Esophagus (tissue), 2 donors: Measurements from ENCODE around the gene ZNF180. TPM values are rescaled to one million over a fixed set of nuclear protein-coding genes. Genes with fewer than 3 reads are reported as not detected.

ENCODE experiments used
- H3K27ac ChIP-seq, 2 donors: one replicate each; pipeline ENCODE4 v1.5.1; 2013; ENCODE audit warnings: low read depth in 2 of 2, mild to moderate bottlenecking in 2 of 2, inconsistent platforms in 1 of 2, low read length in 1 of 2, moderate library complexity in 1 of 2
- H3K27me3 ChIP-seq, 2 donors: one replicate each; pipeline ENCODE4 v1.6.1; 2013; ENCODE audit warnings: low read length in 2 of 2, control low read depth in 1 of 2, mild to moderate bottlenecking in 1 of 2; ENCODE audit not compliant: insufficient read depth in 2 of 2, control insufficient read depth in 1 of 2
- H3K36me3 ChIP-seq, 2 donors: one replicate each; pipeline ENCODE4 v1.6.1; 2013; ENCODE audit warnings: low read length in 1 of 2; ENCODE audit not compliant: control insufficient read depth in 2 of 2, insufficient read depth in 2 of 2
- H3K4me1 ChIP-seq, 2 donors: one replicate each; pipeline ENCODE4 v1.6.1; 2013; ENCODE audit warnings: low read length in 1 of 2; ENCODE audit not compliant: control insufficient read depth in 2 of 2, insufficient read depth in 2 of 2
- H3K4me3 ChIP-seq, 2 donors: one replicate each; pipeline ENCODE4 v1.5.1; 2013; ENCODE audit warnings: low read length in 2 of 2, mild to moderate bottlenecking in 2 of 2, low read depth in 1 of 2, moderate library complexity in 1 of 2
- H3K9me3 ChIP-seq, 2 donors: one replicate each; pipeline ENCODE4 v1.6.1; 2013; ENCODE audit warnings: mild to moderate bottlenecking in 2 of 2, low read depth in 1 of 2, low read length in 1 of 2, moderate library complexity in 1 of 2; ENCODE audit not compliant: control insufficient read depth in 2 of 2, insufficient read depth in 1 of 2
- WGBS, 2 donors: extraction: QIAGEN DNeasy Blood & Tissue Kit; methylation state at CpG; one replicate each; pipeline ENCODE4 v1.1.7; 2013; 5-methylcytosine and 5-hydroxymethylcytosine counted together
- polyA plus RNA-seq, 2 donors: library from polyadenylated mRNA; stranded (reverse); fragments of 200-250 nt; gene quantifications; one replicate each; pipeline ENCODE4 v1.2.3, GENCODE V29; 2013
- donor health status: healthy with polysubstance abuse.
- donor health status: Bipolar disorder and iron deficiency.

Gene ZNF180
- polyA plus RNA-seq, 2 donors: 2.6 to 3.0 TPM

- WGBS, 2 donors: 50 to 80% methylated on average over 4 of the region's 4 CpGs
- Histone ChIP-seq H3K4me1 (no peaks in the 10 kb centered on the region), H3K27me3 (no peaks in the 10 kb centered on the region), H3K36me3 (no peaks in the 10 kb centered on the region), H3K9me3 (peaks cover 14 to 37% of the 10 kb centered on the region in 2 donors), H3K4me3 (no peak overlapping the region), H3K27ac (no peak overlapping the region)
Measured at GRCh38 chr19:44455100-44455499, 45.2 kb downstream of the ZNF180 start.

GRCh38 chr19:44452367-44452766, 48.0 kb downstream of the ZNF180 start:
- WGBS, 2 donors: 92 to 96% methylated on average over 4 of the region's 4 CpGs
- Histone ChIP-seq H3K36me3 (no peaks in the 10 kb centered on the region), H3K27ac (no peak overlapping the region), H3K27me3 (no peaks in the 10 kb centered on the region), H3K4me1 (peaks cover 0 to 7% of the 10 kb centered on the region in 2 donors), H3K9me3 (peaks cover 10 to 35% of the 10 kb centered on the region in 2 donors), H3K4me3 (no peak overlapping the region)

- Histone ChIP-seq H3K27ac (no peak overlapping the region), H3K4me1 (peaks cover 0 to 7% of the 10 kb centered on the region in 2 donors), H3K27me3 (no peaks in the 10 kb centered on the region), H3K9me3 (peaks cover 9 to 28% of the 10 kb centered on the region in 2 donors), H3K36me3 (no peaks in the 10 kb centered on the region), H3K4me3 (no peak overlapping the region)
- 93 to 95% methylated on average over 18 of the region's 18 CpGs for WGBS, 2 donors
Measured at GRCh38 chr19:44451687-44452086, 48.6 kb downstream of the ZNF180 start.

- Histone ChIP-seq H3K9me3 (peaks cover 14 to 33% of the 10 kb centered on the region in 2 donors), H3K36me3 (peaks cover 2 to 4% of the 10 kb centered on the region in 2 donors), H3K4me3 (peak within 1 kb of the TSS; percentile 59 to 69), H3K4me1 (peaks cover 0 to 7% of the 10 kb centered on the region in 2 donors), H3K27me3 (no peaks in the 10 kb centered on the region), H3K27ac (no peak within 1 kb of the TSS)
- 4 to 7% methylated on average over 45 of the region's 45 CpGs for WGBS, 2 donors
Measured at GRCh38 chr19:44447916-44448674, 52.2 kb downstream of the ZNF180 start, which contains the start of gene ZNF229. Gene ZNF229 (minus strand): TSS chr19:44448472. CDS start chr19:44442847, 5,625 bp downstream.

- Histone ChIP-seq H3K36me3 (no peaks in the 10 kb centered on the region), H3K4me1 (no peaks in the 10 kb centered on the region), H3K27ac (no peak overlapping the region), H3K27me3 (no peaks in the 10 kb centered on the region), H3K9me3 (peaks cover 15 to 21% of the 10 kb centered on the region in 2 donors), H3K4me3 (no peak overlapping the region)
- 93 to 97% methylated on average over 3 of the region's 3 CpGs for WGBS, 2 donors
Measured at GRCh38 chr19:44438441-44438840, 61.9 kb downstream of the ZNF180 start.

GRCh38 chr19:44435441-44435840, 64.9 kb downstream of the ZNF180 start:
- Histone ChIP-seq H3K27ac (no peak overlapping the region), H3K9me3 (peaks cover 15 to 20% of the 10 kb centered on the region in 2 donors), H3K27me3 (no peaks in the 10 kb centered on the region), H3K4me3 (no peak overlapping the region), H3K36me3 (peaks cover 2 to 5% of the 10 kb centered on the region in 2 donors), H3K4me1 (no peaks in the 10 kb centered on the region)
- WGBS, 2 donors: 89 to 96% methylated on average over 2 of the region's 2 CpGs

GRCh38 chr19:44430956-44431355, 69.4 kb downstream of the ZNF180 start:
- H3K36me3 ChIP-seq: peaks cover 2 to 20% of the 10 kb centered on the region in 2 donors
- WGBS, 2 donors: 78 to 89% methylated on average over 1 of the region's 1 CpG
- no peak overlapping the region for H3K27ac ChIP-seq
- peaks cover 27 to 31% of the 10 kb centered on the region in 2 donors for H3K9me3 ChIP-seq
- no peak overlapping the region for H3K4me3 ChIP-seq
- H3K27me3 ChIP-seq: no peaks in the 10 kb centered on the region
- H3K4me1 ChIP-seq: no peaks in the 10 kb centered on the region

Other genes starting within 250 kb of the ZNF180 start
- under 1 TPM; 0.11 to 0.29 TPM for gene ZNF233, start 240.6 kb downstream of the ZNF180 start, polyA plus RNA-seq
- gene ZNF235, start 195.5 kb downstream of the ZNF180 start, polyA plus RNA-seq: 1 to 10 TPM; 1.2 to 2.5 TPM
- 1 to 10 TPM in 1 of 2 donors, under 1 TPM in 1; 0.90 to 1.1 TPM for gene ZNF112, start 143.8 kb downstream of the ZNF180 start, polyA plus RNA-seq
- gene ZNF285, start 98.9 kb downstream of the ZNF180 start, polyA plus RNA-seq: under 1 TPM; 0.64 to 0.65 TPM
- gene ZNF229, start 52.0 kb downstream of the ZNF180 start, polyA plus RNA-seq: 1 to 10 TPM; 1.4 to 1.5 TPM
- gene CEACAM20, start 29.2 kb upstream of the ZNF180 start, polyA plus RNA-seq: not detected
- gene IGSF23, start 113.0 kb upstream of the ZNF180 start, polyA plus RNA-seq: not detected
- gene PVR, start 143.4 kb upstream of the ZNF180 start, polyA plus RNA-seq: 10 to 100 TPM in 1 of 2 donors, 1 to 10 TPM in 1; 9.5 to 10.2 TPM
- 1 to 10 TPM; 5.6 to 7.5 TPM for gene CEACAM19, start 171.0 kb upstream of the ZNF180 start, polyA plus RNA-seq
- under 1 TPM in 1 of 2 donors, not detected in 1; 0.16 TPM for gene CEACAM16, start 198.6 kb upstream of the ZNF180 start, polyA plus RNA-seq
- gene BCL3, start 248.2 kb upstream of the ZNF180 start, polyA plus RNA-seq: 100 to 1,000 TPM in 1 of 2 donors, 10 to 100 TPM in 1; 64.5 to 107 TPM